ENCODE results near the gene KSR1.

DNA sequence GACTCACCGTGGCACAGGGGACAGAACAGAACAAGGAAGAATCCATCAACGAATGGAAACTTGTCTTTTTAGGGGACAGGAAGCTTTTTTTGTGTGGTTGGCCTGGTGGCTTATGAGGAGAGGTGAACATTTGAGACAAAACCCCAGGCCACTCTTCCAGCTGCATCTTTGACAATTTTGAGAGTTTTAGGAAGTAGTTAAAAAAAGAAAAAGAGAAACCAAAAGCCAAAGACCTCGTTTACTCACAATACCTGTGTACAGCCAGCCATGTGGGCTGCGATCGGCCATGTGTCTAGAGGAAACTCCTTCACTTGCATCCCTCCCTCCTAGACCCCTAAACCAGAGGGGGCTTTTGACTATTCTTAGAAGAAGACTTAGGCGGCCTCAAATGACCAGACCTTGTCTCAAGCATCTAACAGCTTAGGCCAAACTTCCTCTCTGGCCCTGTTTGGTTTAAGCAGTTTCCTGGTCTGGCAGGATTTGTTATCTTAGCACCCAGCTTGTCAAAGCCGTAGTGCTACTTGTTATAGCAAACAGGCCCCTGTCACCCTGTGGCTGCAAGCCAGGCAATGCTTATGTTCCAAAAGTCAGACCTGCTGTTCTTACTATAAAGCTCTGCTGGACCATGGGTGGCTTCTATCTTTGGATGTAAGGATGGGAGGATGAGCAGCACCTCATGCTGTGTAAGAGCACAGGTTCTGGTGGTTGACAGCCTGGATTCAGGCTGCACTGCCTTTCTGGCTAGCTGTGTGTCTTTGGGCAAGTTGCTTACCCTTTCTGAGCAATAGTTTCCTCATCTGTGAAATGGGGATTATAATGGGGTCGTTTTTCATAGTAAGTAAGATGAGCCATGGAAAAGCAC lies 17.7 kb downstream of the KSR1 start:
- TF ChIP-seq, protein P1, sequence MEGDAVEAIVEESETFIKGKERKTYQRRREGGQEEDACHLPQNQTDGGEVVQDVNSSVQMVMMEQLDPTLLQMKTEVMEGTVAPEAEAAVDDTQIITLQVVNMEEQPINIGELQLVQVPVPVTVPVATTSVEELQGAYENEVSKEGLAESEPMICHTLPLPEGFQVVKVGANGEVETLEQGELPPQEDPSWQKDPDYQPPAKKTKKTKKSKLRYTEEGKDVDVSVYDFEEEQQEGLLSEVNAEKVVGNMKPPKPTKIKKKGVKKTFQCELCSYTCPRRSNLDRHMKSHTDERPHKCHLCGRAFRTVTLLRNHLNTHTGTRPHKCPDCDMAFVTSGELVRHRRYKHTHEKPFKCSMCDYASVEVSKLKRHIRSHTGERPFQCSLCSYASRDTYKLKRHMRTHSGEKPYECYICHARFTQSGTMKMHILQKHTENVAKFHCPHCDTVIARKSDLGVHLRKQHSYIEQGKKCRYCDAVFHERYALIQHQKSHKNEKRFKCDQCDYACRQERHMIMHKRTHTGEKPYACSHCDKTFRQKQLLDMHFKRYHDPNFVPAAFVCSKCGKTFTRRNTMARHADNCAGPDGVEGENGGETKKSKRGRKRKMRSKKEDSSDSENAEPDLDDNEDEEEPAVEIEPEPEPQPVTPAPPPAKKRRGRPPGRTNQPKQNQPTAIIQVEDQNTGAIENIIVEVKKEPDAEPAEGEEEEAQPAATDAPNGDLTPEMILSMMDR (IDR thresholded peaks at IDR 0.05; ENCODE audit: poor library complexity, severe bottlenecking), result no peak
- TF ChIP-seq TAF1 (IDR thresholded peaks at IDR 0.05; ENCODE audit: low read depth), result no peak
- TF ChIP-seq EZH2 (IDR thresholded peaks at IDR 0.05; ENCODE audit: borderline replicate concordance, insufficient read depth, low read length, poor library complexity, severe bottlenecking), result no peak
- no peak for TF ChIP-seq POLR2AphosphoS5 (IDR thresholded peaks at IDR 0.05)
